ENCODE results near the gene CKB.

CKB gene

DNA sequence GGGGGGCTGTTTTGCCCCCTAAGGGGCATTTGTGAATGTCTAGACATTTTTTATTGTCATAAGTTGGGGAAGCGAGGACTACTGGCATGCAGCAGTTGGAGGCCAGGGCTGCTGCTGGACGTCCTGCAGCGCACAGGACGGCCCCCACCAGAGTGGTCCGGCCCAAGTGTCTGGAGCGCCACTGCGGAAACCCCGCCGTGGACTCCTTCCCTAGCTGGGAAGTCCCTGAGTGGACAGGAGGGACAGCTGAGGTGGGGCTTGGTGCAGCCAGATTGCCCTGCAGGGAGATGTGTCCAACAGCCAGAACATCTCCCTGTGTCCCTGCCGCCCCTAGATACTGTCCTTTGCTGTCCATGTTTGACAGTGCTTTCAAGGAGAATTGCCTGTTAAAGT lies 5.5 kb downstream of the CKB start (continued):
- TF ChIP-seq, protein P1, sequence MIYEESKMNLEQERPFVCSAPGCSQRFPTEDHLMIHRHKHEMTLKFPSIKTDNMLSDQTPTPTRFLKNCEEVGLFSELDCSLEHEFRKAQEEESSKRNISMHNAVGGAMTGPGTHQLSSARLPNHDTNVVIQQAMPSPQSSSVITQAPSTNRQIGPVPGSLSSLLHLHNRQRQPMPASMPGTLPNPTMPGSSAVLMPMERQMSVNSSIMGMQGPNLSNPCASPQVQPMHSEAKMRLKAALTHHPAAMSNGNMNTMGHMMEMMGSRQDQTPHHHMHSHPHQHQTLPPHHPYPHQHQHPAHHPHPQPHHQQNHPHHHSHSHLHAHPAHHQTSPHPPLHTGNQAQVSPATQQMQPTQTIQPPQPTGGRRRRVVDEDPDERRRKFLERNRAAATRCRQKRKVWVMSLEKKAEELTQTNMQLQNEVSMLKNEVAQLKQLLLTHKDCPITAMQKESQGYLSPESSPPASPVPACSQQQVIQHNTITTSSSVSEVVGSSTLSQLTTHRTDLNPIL (CRISPR knock-in tag; IDR thresholded peaks at IDR 0.05; ENCODE audit: low read depth): no peak

DNA sequence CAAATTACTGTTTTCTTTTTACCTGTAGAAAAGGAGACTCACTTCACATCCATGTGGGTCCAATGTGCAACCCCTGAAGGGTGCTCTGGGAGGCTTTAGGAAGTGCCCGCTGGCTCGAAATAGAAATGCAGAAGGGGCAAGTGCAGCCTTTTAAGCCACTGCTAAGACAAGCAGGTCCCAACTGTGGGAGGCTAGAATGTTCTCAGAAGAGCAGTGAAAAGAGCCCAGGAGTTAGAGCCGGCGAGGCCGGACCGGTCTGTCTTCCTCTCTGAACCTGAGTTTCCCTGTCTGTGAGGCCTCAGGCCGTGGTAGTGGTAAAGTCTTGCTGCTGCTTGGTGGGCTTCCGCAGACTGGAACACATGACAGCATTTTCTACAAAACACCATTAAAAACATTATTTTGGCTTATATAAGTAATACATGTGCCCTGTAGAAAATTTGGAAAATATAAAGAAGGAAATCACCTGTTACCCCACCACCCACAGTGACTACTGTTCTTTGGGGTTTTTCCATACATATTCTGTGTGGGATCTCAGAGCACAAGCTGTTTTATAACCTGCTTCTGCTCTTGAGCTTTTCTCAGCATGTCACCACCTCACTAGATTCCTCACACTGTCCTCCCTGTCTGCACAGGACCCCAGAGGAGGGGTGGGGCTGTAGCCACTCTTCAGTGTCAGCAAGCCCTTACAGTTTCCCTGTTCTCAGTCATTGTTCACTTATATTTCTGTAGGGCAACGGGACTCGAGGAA lies 6.0 kb downstream of the CKB start:
- TF ChIP-seq ZNF70 (CRISPR knock-in tag; IDR thresholded peaks at IDR 0.05) (no peak), ZFP30 (CRISPR knock-in tag; IDR thresholded peaks at IDR 0.05) (no peak), GLIS3 (CRISPR knock-in tag; IDR thresholded peaks at IDR 0.05) (no peak), CSDC2 (CRISPR knock-in tag; IDR thresholded peaks at IDR 0.05) (no peak), PPARA (CRISPR knock-in tag; IDR thresholded peaks at IDR 0.05; ENCODE audit: borderline replicate concordance) (no peak), ZNF565 (CRISPR knock-in tag; conservative IDR thresholded peaks at IDR 0.05; ENCODE audit: low read depth) (no peak)
- TF ChIP-seq, protein P2, sequence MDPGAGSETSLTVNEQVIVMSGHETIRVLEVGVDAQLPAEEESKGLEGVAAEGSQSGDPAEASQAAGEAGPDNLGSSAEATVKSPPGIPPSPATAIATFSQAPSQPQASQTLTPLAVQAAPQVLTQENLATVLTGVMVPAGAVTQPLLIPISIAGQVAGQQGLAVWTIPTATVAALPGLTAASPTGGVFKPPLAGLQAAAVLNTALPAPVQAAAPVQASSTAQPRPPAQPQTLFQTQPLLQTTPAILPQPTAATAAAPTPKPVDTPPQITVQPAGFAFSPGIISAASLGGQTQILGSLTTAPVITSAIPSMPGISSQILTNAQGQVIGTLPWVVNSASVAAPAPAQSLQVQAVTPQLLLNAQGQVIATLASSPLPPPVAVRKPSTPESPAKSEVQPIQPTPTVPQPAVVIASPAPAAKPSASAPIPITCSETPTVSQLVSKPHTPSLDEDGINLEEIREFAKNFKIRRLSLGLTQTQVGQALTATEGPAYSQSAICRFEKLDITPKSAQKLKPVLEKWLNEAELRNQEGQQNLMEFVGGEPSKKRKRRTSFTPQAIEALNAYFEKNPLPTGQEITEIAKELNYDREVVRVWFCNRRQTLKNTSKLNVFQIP (CRISPR knock-in tag; IDR thresholded peaks at IDR 0.05; ENCODE audit: borderline replicate concordance, low read depth): no peak
- TF ChIP-seq, protein P3, sequence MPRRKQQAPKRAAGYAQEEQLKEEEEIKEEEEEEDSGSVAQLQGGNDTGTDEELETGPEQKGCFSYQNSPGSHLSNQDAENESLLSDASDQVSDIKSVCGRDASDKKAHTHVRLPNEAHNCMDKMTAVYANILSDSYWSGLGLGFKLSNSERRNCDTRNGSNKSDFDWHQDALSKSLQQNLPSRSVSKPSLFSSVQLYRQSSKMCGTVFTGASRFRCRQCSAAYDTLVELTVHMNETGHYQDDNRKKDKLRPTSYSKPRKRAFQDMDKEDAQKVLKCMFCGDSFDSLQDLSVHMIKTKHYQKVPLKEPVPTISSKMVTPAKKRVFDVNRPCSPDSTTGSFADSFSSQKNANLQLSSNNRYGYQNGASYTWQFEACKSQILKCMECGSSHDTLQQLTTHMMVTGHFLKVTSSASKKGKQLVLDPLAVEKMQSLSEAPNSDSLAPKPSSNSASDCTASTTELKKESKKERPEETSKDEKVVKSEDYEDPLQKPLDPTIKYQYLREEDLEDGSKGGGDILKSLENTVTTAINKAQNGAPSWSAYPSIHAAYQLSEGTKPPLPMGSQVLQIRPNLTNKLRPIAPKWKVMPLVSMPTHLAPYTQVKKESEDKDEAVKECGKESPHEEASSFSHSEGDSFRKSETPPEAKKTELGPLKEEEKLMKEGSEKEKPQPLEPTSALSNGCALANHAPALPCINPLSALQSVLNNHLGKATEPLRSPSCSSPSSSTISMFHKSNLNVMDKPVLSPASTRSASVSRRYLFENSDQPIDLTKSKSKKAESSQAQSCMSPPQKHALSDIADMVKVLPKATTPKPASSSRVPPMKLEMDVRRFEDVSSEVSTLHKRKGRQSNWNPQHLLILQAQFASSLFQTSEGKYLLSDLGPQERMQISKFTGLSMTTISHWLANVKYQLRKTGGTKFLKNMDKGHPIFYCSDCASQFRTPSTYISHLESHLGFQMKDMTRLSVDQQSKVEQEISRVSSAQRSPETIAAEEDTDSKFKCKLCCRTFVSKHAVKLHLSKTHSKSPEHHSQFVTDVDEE (CRISPR knock-in tag; IDR thresholded peaks at IDR 0.05): no peak
- ATAC-seq: no peak

DNA sequence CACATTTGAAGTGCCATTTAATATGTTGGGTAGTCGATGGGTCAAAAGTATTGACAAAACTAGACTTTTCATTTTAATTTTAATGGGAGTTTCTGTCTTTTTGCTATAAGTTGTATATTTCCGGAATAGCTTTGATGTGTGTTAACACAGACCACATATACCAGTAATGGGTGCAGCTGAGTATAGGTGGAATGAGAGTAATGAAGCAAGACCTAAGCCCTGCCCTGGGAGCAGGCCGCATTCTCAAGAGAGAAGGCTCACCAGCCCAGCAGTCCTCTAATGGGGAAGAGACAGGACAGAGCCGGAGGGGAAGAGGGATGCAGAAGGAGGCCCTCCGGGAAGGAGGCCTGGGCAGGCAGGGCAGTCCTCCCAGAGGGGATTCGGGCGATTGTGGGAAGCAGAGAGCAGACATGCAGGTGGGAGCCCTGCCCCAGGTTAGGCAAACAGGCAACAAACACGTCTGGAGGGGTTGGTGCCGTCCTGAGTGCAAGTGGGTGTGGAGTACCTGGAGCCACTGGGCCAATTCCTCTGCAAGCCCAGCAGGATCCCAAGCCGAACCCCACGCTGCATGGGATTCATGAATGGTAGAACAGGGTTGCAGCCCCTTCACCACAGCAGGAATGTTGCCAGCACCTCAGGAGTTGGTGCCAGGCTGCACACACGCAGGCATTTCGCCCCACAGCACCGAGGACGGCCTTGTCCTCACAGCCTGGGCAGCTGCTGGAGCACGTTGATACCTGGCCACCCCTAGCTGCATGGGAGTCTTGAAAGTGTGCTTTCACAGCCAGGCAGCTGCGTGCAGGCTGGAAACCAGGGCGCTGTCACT lies 7.8 kb downstream of the CKB start:
- TF ChIP-seq ZNF8 (CRISPR knock-in tag; IDR thresholded peaks at IDR 0.05) (no peak), TOX (CRISPR knock-in tag; IDR thresholded peaks at IDR 0.05; ENCODE audit: borderline replicate concordance) (no peak), PPARA (CRISPR knock-in tag; IDR thresholded peaks at IDR 0.05; ENCODE audit: borderline replicate concordance) (no peak), ZFP30 (CRISPR knock-in tag; IDR thresholded peaks at IDR 0.05) (no peak), ZNF70 (CRISPR knock-in tag; IDR thresholded peaks at IDR 0.05) (no peak), CSDC2 (CRISPR knock-in tag; IDR thresholded peaks at IDR 0.05) (no peak), BACH2 (CRISPR knock-in tag; IDR thresholded peaks at IDR 0.05; ENCODE audit: borderline replicate concordance) (no peak), GLIS3 (CRISPR knock-in tag; IDR thresholded peaks at IDR 0.05) (no peak), ZFP3 (CRISPR knock-in tag; IDR thresholded peaks at IDR 0.05) (no peak), TCF4 (CRISPR knock-in tag; IDR thresholded peaks at IDR 0.05; ENCODE audit: borderline replicate concordance) (no peak), SNAI2 (CRISPR knock-in tag; IDR thresholded peaks at IDR 0.05) (no peak), ZNF565 (CRISPR knock-in tag; conservative IDR thresholded peaks at IDR 0.05; ENCODE audit: low read depth) (no peak), ISL1 (CRISPR knock-in tag; IDR thresholded peaks at IDR 0.05) (no peak), ESRRG (CRISPR knock-in tag; IDR thresholded peaks at IDR 0.05) (no peak)
- TF ChIP-seq, protein P3 (CRISPR knock-in tag; IDR thresholded peaks at IDR 0.05): no peak
- TF ChIP-seq, protein P4, sequence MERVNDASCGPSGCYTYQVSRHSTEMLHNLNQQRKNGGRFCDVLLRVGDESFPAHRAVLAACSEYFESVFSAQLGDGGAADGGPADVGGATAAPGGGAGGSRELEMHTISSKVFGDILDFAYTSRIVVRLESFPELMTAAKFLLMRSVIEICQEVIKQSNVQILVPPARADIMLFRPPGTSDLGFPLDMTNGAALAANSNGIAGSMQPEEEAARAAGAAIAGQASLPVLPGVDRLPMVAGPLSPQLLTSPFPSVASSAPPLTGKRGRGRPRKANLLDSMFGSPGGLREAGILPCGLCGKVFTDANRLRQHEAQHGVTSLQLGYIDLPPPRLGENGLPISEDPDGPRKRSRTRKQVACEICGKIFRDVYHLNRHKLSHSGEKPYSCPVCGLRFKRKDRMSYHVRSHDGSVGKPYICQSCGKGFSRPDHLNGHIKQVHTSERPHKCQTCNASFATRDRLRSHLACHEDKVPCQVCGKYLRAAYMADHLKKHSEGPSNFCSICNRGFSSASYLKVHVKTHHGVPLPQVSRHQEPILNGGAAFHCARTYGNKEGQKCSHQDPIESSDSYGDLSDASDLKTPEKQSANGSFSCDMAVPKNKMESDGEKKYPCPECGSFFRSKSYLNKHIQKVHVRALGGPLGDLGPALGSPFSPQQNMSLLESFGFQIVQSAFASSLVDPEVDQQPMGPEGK (CRISPR knock-in tag; IDR thresholded peaks at IDR 0.05; ENCODE audit: borderline replicate concordance): no peak
- TF ChIP-seq, protein P1 (CRISPR knock-in tag; IDR thresholded peaks at IDR 0.05; ENCODE audit: low read depth): no peak
- TF ChIP-seq, protein P2 (CRISPR knock-in tag; IDR thresholded peaks at IDR 0.05; ENCODE audit: borderline replicate concordance, low read depth): no peak
- TF ChIP-seq, protein P5, sequence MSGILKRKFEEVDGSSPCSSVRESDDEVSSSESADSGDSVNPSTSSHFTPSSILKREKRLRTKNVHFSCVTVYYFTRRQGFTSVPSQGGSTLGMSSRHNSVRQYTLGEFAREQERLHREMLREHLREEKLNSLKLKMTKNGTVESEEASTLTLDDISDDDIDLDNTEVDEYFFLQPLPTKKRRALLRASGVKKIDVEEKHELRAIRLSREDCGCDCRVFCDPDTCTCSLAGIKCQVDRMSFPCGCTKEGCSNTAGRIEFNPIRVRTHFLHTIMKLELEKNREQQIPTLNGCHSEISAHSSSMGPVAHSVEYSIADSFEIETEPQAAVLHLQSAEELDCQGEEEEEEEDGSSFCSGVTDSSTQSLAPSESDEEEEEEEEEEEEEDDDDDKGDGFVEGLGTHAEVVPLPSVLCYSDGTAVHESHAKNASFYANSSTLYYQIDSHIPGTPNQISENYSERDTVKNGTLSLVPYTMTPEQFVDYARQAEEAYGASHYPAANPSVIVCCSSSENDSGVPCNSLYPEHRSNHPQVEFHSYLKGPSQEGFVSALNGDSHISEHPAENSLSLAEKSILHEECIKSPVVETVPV (CRISPR knock-in tag; IDR thresholded peaks at IDR 0.05): no peak
- ATAC-seq: no peak

Data from SK-N-SH treated with all-trans-retinoic acid at 6 μM for 48 hours (cell line).